HG03521 (cell line): Measurements from ENCODE around the gene HSFX3.
"Not testable (repeated sequence)": the region's sequence is repeated elsewhere in the genome, so short reads cannot be mapped to it uniquely, and the experiment has no call there.

Experiments
- ATAC-seq: cut with Tn5 transposase; IDR thresholded peaks from one replicate; pipeline ENCODE4 v1.9.1; 2021; ENCODE audit warnings: mild to moderate bottlenecking, moderate library complexity; ENCODE audit not compliant: unreplicated experiment

The HSFX3 gene

DNA sequence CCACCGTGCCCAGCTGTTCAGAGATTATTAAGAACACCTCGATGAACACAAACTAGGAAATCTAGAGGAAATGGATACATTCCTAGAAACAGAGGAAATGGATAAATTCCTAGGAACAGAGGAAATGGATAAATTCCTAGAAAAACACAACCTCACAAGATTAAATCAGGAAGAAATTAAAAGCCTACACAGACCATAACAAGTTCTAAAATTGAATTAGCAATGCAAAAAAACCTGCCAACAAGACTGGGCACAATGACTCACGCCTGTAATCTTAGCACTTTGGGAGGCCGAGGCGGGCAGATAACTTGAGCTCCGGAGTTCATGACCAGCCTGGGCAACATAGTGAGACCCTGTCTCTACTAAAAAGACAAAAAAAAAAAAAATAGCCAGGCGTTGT, 31.5 kb downstream of the HSFX3 start:
- ATAC-seq: no peak

DNA sequence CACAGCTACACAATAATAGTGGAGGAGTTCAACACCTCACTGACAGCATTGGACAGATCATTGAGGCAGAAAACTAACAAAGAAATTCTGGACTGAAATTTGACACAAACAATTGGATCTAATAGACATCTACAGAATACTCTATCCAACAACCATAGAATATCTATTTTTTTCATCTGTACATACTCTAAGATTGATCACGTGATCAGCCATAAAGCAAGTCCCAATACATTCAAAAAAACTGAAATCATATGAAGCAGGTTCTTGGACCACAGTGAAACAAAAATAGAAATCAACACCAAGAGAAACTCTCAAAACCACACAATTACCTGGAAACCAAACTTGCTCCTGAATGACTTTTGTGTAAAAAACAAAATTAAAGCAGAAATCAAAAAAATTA, 32.4 kb downstream of the HSFX3 start:
- no peak for ATAC-seq

DNA sequence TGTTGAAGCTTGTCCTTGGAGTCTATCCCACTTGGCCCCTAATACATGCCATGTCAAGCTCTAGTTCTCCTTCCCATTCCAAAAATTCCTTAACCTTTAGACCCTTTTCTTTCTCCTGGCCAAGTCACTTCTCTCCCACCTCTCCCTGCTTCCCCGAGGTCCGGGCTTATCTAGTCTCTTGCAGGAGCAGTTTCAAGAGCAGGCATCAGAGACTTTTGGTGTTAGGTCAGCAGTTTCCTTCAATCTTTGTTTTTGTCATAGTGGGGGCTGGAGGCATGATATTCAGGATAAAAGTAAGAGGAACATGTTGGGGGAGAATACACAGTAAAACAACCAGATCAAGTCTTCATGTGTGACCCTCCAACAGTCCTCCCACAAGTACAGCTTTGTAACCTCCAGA, 33.1 kb downstream of the HSFX3 start:
- no peak for ATAC-seq

DNA sequence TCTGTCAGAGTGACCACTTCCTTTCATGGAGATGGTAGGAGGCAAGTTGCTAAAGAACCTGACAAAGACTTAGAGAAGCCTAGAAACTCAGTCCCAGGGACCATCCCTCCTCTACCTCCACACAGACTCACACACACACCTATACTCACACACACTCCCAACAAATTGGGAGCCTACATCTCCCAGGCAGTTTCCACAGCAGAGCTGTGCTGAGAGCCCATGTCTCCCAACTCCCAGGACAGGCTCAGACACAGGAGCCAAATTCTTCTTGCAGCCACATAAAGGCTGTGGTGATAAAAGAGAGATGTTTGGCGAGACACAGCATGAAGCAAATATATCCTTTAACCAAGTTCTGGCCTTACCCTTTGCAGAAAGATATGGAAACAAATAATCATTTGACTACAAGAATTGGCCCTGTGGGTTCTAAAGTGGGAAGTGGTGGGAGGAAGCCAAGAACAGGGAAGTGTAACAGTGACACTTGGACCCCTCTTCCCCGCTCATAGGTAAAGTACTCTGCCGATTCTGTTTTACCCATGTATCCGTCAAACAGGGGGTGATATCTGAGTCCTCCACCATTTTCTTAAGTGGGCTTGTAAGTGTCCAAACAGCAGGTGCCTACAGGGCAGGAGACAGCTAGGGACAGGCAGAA, 33.6 kb downstream of the HSFX3 start:
- no peak for ATAC-seq

DNA sequence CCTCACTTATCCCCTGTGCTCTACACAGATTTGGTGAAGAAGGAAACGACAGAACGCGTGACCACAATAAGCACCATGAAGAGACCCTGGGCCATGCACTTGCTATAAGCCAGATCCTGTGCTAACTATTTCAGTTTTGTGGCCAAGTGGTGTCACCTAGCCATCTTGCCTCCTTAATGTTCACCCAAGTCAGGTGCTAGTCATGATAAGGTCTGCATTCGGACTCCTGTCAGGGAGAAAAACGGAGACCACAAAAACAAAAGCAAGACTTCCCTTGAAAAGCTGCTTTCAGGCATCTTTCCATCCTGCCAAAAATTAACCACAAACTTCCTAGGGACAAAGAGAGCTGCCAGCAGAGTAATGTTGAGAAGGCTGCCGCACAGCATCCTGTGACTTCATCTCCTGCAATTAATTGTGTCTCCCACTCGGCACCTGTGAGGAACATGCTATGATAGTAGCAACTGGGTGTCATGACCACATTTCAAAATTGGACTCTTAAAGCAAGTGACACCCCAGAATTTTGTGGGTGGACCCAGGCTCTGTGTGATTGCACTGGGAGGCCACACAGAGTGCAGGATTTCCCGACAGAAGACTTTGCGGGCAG, 35.8 kb downstream of the HSFX3 start:
- ATAC-seq: no peak

DNA sequence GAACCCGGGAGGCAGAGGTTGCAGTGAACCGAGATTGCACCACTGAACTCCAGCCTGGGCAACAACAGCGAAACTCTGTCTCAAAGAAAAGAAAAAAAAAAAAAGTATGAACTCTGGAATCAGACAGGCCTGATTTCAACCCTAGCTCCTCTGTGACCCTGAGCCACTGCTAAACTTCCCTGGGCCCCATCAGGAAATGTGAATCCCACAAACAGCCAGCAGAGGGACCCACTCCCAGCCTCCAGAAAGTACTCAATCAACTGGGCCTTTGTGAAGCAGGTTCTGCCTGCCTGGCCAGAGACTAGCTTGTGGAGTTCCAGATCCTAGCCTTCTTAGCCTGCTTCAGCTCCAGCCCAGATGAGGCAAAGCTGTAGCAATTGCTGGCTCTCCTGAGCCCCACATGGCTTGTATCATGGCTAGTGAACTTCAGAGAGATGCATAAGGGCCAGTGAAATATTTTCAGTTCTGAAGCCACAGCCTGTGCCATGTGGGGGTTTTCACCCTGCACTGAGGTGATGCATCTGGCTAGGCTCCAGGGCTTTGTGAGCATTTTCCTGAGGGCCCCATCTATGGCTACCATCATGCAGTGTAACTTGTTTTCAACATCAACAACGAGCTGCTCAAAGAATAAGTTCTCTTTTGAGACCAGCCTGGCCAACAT, 37.4 kb downstream of the HSFX3 start:
- peak; percentile 71 for ATAC-seq

DNA sequence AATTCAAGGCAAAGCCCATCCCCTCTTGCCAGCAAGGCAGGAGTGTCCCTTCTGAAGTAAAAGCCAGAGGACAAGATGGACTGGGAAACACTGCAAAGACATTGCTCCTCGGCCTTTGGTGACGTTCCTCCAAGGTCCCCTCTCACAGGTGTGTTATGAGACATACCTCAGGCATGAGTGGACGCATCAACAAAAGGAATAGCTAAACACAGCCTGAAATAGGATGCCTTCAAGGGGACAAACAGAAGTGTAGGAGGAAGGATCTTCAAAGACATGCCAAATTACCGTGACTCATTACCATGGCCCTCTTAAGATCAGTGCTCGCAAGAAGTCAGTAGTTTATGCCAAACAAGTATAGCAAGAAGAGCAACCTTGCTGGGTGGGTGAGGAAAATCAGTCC, 38.6 kb downstream of the HSFX3 start:
- ATAC-seq: no peak

DNA sequence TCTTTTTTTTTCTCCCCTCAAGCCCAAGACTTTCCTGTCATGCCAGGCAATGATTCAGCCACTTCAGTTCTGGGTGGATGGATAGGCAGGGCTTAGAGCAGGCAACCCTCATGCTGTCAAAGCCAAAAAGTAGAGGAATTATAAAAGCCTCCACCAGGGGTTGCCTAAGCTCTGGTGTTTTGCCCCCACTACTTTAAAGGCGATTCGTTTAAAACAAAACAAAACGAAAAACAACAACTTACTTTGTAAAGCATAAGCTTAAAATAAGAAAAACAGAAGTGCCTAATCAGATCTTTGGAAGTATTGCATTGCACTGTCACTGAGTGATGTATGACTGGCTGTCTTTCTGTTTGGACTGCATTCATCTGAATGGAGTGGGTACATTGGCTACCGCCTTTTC, 39.3 kb downstream of the HSFX3 start:
- ATAC-seq: no peak

DNA sequence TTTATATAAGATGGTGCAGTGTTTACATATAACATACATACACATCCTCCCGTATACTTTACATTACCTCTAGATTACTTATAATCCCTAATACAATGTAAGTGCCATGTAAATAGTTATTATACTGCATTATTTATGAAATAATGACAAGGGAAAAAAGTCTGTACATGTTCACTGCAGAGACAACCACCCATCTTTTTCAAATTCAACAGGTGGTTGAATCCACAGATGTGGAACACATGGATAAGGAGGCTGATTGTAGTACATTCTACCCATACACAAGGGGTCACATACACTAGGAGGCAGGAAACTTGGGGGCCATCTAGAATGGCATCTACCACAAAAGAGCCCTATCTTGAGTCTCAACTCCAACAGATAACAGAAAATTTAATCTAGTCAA, 41.3 kb downstream of the HSFX3 start:
- no peak for ATAC-seq

DNA sequence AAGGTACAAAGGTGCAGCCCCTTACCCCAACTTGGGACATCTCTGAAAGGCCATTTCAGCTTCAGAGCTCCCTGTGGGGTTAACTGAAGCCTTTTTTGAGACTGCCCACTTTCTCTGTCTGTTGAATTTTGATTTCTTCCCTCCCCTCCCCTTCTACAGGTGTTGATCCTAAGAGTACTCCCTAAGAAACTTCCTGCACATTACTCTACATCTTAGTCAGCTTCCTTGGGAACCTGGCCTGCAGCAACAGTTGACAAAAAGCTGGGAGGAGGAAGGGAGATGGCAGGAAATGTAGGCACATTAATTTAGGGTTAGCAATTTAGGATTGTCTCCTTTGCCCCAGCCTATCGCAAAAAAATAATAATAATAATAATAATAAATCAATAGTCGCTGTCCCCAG, 43.4 kb downstream of the HSFX3 start:
- ATAC-seq: no peak

DNA sequence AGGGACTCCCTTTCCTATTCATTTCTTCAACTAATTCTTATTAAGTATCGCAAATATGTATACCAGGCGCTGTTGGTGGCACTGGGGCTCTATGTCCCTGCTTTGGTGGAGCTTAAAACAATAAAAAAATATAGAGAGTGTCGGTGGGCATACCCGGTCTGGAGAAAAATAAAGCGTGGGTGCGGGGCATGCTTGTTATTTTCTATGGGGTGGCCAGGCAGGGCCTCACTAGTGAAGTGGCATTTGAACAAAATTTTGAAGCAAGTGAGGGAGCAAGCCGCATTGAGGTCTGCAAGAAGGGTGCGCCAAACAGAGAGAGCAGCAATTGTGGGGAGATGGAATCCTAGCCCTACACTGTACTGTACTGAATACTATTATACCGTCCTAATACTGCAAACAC, 44.1 kb downstream of the HSFX3 start:
- ATAC-seq: no peak

DNA sequence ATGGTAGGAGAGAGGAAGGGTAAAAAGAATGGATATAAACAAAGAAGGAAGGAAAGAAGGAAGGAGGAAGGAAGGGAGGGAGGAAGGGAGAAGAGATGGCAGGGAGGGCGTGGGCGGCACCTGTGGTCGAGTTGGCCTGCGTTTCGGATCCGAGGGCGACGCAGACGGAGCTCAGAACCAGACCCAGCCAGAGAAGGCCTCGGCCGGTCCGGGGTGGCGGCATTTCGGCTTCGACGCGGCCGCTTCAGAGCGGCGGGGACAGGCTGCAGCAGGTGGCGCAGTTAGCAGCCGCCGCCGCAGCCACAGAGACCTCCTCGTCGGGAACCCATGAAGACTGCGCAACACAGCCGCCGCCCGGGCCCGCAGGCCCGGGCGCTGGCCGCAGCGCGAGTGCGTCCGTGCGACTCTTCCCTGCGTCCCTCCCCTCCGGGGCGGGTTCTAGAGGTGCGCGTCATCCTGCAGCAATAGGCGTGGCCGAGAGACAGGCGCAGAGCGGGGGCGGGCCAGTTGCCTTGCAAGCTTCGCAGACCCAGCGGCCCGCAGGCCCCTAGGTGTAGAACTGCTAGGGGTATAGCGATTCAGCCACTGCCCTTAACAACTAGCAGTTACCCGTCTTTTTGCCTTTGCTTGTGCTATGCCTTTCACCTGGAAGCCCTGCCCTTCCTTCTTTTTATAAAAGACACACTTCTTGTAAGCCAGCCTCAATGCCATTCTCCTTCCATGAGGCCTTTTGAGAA, 44.6 kb downstream of the HSFX3 start, which contains the start of gene IDS:
Gene IDS (minus strand): TSS at position 392 of the 737 bp plus-strand sequence. CDS start 169 bp downstream, at position 223.
- ATAC-seq: peak; percentile 63

DNA sequence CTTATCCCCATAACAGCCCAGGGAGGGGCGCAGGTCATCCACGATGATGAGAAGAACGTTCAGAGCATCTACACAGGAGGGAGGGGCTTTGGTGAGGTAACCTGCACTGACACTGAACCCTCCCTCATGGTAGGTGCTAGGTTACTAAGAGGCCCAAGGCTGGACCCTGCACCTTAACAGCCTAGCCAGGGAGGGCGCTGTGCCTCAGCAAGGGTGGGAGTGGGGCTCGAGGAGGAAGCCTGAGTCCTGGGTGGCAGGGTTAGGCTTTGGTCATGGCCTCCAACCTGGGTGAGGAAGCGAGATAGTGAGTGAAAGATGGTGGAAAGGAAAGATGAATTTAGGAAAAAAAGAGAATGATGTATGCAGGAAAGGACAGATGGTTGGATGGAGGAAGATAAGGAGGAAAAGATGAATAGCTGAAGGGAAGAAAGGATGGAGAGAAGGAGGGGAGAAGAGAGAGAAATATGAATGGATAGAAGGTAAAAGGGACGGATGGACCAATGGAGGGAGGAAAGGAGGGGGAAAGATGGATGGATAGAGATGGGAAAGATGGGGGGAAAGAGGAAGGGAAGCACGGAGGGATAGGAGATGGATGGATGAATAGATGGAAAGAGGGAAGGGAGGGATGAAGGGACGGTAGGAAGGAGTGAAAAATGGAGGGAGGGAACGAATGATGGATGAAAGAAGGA, 45.4 kb downstream of the HSFX3 start:
- peak; percentile 44 for ATAC-seq

DNA sequence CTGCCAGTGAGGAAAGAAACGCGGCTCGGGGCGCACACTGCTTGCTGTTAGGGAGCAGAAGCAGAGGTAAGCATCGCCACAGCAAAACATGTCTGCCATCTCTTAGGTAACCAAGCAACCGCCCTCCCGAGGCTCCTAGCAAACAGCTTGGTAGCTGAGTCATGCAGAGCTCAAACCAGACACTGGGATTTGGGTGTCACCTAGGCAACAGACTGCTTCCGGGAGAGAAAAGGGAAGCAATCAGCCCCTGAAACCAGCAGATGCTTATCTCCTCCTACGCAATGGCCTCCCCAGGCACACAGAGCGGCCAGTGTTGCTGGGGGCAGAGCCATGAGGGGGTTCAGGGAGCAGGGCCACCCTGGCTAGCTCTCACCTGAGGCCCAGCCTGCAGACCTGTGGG, 46.3 kb downstream of the HSFX3 start:
- peak; percentile 63 for ATAC-seq

DNA sequence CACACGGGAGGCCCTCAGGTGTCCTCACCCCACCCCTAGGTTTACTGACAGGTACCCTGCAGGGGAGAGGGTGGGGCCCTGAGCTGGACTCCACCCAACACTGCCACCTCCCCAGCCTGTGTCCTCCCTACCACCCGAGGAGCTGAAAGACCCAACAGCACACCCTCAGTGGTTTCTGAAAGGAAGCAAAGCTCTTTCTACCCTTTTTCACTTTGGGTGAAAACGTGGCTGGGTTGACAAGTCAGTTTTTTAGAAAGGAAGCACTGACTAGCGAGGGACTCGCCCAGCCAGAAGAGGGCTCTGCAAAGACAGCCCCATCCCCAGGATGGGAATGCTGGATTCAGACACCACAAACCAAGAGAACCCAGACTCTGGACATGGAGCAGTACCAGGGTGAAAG, 46.8 kb downstream of the HSFX3 start:
- not testable (repeated sequence) for ATAC-seq

DNA sequence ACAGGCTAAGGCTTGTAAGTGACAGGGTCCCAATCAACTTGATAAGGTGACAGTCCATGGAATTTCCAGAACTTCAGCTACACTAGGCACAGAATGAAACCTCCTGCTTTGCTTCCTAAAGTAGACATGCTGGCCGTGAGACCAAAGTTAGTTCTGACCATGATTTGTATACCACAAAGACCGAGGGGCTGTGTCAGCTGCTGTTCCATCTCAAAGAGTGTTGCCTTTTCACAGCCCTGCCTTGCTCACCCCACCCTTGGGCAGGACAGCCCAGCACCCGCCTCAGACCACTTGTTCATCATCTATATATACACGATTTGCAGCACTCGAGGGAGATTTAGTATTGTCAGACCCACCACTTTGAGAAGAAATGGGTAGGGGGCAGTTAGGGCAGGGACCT, 50.0 kb downstream of the HSFX3 start:
- no peak for ATAC-seq

DNA sequence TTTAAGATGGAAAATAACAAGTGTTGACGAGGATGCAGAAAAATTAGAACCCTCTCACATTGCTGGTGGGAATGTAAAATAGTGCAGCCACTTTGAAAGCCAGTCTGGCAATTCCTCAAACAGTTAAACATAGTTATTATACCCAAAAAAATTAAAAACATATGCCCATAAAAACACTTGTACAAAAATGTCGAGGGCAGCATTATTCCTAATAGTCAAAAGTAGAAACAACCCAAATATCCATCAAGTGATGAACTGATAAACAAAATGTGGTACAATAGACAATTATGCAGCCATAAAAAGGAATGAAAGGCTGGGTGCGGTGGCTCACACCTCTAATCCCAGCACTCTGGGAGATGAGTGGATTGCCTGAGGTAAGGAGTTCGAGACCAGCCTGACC, 51.0 kb downstream of the HSFX3 start:
- ATAC-seq: no peak
